RPMI7951 (cell line): ENCODE results near the gene ONECUT3. TPM values are rescaled to one million over a fixed set of nuclear protein-coding genes. Genes with fewer than 3 reads are reported as not detected.
"Not testable (repeated sequence)": the region's sequence is repeated elsewhere in the genome, so short reads cannot be mapped to it uniquely, and the experiment has no call there.

Source experiments
- DNase-seq: peaks from one replicate; pipeline ENCODE4 v3.0.0-alpha.2; 2012; ENCODE audit warnings: low read depth
- total RNA-seq: library from RNA; depleted of rRNA; stranded (reverse); fragments of >200 nt; shearing (Covaris generic); gene quantifications from 2 replicates; pipeline ENCODE4 v1.2.3, GENCODE V29; 2014

ONECUT3 gene
- total RNA-seq, 1 experiment from 2014 or later: not detected

- DNase-seq: no peak
Observed at GRCh38 chr19:1755467-1756171, 2.3 kb downstream of the ONECUT3 start.

DNA sequence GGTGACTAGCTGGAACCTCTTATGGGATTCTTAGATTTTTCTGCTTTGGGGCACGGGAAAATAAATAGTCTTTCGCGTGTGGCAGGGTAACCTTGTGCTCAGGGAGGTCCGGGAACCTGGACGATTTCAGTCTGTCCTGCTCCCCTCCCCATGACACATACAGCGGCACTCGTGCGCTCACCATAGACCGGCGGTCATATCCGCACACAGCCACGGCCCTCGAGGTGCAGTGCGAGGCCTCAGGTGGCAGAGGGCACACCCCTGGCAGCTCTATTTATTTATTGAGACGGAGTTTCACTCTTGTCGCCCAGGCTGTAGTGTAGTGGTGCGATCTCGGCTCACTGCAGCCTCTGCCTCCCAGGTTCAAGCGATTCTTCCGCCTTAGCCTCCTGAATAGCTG lies 3.0 kb downstream of the ONECUT3 start:
- DNase-seq: no peak

DNA sequence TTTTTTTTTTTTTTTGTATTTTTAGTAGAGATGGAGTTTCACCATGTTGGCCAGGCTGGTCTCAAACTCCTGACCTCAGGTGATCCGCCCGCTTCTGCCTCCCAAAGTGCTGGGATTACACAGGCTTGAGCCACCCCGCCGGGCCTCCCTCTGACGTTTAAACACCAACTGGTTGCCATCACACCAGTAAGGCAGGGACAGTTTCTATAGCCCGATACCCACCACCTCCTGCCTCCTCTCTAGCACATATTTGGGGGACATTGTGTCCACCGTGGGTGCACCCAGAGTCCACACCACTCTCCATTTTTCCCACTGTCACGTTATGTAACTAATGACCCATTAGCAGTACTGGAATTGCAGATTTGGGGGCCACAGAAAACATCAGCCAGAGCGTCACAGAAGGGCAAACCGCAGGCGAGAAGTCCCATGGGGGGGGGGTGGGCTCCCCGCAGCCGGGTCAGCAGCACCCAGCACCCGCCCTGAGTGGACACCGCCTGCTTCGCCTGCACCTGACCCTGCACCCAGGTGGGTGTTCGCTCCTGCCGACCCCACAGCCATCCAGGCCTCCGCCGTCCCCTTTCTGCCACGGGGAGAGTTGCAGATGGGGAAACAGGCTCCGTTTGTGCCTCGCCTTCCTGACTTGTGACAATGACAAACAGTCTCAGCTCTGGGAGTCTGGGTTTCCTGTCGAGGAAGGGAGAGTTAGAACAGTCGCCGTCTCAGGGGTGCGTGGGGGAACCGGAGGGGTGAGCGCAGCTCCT lies 3.6 kb downstream of the ONECUT3 start:
- DNase-seq: no peak

DNA sequence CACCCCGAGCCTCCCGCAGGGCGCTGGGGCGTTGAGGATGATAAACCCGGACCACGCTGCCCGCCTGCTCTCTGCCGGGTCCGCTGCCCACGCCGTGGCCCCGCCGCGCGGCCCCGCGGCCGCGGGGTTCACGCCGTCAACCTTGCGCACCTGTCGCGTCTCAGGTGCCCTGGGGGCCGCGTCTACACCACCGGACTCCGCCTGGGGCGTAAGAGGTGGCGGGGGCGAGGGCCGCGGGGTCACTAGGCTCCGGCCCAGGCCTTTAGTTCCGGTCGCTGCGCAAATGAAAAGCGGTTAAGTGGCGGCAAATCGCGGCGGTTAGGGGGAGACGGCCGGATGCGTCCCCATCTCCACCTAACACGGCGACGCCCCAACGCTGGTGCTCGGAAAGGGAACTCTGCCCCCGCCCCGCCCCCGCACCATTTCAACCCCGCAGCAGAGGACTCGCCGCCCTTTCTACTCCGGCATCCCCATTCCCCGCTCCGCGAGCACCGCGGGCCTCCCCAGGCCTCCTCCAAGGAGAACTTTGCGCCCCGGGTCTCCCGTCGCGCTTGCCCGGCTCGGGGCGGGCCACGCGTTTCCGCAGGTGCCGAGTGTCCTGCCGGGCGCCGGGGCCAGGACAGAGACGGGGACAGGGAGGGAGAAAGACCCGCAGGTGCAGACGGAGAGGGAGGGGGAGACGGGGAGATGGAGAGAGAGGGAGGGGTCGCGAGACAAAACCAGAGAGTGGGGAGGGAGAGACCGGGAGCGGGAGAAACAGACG lies 4.3 kb downstream of the ONECUT3 start:
- no peak for DNase-seq

DNA sequence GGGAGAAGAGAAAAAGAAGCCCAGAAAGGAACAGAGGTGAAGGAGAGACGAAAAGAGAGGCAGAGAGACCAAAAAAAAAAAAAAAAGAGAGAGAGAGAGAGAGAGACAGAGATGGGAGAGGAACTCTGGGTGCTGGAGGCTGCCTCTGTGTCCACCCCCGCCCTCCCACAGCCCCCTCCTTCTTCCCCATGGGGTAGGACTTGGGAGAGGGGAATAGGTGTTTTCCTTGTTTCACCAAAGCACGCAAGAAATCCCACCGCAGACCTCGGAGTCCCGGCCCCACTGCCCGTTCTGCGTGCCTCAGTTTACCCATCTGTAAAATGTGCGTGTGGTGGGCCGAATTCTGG lies 4.9 kb downstream of the ONECUT3 start:
- no peak for DNase-seq

DNA sequence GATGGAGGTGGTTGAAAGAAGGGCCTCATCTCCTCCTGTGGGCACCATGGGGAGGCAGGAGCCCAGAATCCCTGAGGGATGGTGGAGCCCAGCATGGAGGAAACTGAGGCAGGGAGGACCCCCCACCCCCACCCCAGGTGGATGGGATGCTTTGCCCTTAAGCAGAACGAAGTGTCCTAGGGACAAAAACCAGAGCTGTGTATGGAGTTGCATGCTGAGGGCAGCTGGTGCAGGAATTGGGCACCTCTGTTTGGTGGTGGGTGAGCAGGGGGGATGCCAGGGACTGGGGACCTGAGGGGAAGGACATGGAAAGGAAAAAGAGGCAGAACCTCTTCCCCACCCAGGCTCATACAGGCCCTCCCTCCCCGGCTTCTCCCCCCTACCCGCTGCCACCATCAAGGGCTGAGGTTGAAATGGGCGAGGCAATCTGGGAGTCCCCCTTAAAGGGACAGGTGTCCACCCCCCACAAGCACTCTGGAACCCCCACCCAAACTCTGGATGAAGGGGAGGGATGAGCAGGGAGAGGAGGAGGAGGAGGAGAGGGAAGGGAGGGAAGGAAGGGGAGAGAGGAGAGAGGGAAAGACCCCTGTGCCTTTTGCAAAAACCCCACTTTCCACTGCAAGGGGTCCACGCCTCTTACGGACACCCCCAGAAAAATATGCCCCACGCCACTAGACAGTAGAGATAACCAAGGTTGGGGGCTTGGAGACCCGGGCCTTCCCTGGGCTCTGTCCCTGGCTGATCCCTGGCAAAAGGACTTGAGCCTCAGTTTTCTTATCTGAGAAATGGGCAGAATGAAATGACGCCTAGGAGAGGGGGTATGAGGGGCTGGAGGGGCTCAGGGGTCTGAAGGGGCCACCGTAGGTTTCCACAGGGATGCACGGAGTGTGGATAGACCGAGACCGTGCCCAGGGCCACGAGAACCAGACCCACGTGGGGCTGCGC lies 5.9 kb downstream of the ONECUT3 start:
- no peak for DNase-seq

- DNase-seq: no peak
Observed at GRCh38 chr19:1760020-1760419, 6.7 kb downstream of the ONECUT3 start.

GRCh38 chr19:1760786-1761527 lies 7.7 kb downstream of the ONECUT3 start:
- not testable (repeated sequence) for DNase-seq

GRCh38 chr19:1761528-1762242 lies 8.4 kb downstream of the ONECUT3 start:
- no peak for DNase-seq

- DNase-seq: no peak
Observed at GRCh38 chr19:1762243-1763117, 9.2 kb downstream of the ONECUT3 start.

- DNase-seq: no peak
Observed at GRCh38 chr19:1763648-1764639, 10.6 kb downstream of the ONECUT3 start.

GRCh38 chr19:1764729-1765128 lies 11.4 kb downstream of the ONECUT3 start:
- DNase-seq: no peak

- DNase-seq: no peak
Observed at GRCh38 chr19:1765232-1765903, 12.1 kb downstream of the ONECUT3 start.

DNA sequence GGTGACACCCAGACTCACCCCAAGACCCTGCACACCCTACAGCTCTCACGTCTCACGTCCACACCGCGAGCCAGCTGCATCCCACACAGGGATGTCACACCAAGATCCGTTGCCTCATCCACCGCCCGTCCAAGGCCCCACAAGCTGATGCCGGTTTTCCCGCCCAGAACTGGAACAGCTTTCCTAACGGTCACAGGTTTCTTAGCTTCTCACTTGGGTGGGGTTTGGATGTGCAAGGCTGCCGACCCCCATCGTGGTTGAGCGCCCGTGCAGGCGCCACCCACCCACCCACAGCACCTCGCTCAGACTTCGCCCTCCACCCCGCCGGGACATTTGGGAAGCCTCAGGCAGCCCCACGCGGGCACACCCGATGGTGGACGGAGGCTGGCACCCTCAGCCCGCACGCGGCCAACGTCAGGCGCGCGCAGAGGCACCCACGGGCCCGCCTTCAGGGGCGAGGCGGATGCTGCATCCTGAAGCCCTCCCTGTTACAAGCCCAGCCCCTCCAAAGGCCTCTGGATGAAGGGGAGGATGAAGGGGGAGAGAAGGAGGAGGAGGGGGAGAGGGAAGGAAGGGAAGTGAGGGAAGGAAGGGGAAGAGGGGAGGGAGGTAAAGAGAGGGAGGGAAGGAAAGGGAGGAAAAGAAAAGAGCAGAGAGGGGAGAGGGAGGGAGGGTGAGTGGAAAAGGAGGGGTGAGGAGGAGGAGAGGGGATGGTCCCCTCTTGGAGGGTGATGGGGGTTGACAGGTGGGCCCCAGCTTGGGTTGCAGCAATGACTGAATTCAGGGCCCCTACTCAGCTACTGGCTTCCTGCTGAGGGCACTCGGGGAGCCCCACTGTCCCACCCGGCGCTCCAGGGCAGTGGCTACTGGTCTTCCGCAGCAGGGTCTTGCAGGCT lies 12.8 kb downstream of the ONECUT3 start:
- no peak for DNase-seq

GRCh38 chr19:1766800-1767352 lies 13.6 kb downstream of the ONECUT3 start:
- no peak for DNase-seq

- no peak for DNase-seq
Observed at GRCh38 chr19:1767464-1767933, 14.2 kb downstream of the ONECUT3 start.
